Astrocyte (in vitro differentiated cells and primary cell): Measurements from ENCODE around the gene PRRX2.

ENCODE experiments used
- EZH2 ChIP-seq: IDR thresholded peaks from 2 replicates; pipeline ENCODE4 v1.6.1; 2012; ENCODE audit warnings: mild to moderate bottlenecking, low read length, inconsistent platforms; ENCODE audit not compliant: insufficient read depth
- TF ChIP-seq, protein P1 (sequence below): IDR thresholded peaks from 2 replicates; pipeline ENCODE4 v1.5.1; 2011; ENCODE audit warnings: low read depth, mild to moderate bottlenecking, inconsistent platforms, low read length, moderate library complexity; ENCODE audit not compliant: insufficient read depth

DNA sequence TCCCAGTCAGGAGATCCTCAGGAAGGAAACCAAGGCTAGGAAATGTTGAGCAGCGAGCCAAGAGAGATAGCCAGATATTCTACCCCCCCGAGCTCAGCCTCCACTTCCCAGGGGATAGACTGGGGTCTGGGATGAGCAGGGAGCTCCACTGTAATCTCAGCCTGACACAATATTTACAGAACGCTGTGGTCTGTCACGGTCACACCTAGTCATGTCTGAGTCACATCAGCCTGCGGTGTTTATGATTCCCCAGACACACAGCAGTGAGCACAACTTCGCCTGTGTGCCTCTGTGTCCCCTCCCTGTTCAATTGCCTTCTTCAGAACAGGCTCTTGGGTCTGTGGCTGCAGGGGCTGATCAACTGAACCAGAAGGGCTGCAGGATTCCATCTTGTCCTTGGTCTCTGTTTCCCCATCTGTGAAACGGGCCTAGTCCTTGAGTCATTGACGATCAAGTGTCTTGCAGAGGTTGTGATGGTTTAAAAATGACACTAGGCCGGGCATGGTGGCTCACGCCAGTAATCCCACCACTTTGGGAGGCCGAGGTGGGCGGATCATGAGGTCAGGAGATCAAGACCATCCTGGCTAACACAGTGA lies 8.6 kb upstream of the PRRX2 start:
- TF ChIP-seq, protein P1, sequence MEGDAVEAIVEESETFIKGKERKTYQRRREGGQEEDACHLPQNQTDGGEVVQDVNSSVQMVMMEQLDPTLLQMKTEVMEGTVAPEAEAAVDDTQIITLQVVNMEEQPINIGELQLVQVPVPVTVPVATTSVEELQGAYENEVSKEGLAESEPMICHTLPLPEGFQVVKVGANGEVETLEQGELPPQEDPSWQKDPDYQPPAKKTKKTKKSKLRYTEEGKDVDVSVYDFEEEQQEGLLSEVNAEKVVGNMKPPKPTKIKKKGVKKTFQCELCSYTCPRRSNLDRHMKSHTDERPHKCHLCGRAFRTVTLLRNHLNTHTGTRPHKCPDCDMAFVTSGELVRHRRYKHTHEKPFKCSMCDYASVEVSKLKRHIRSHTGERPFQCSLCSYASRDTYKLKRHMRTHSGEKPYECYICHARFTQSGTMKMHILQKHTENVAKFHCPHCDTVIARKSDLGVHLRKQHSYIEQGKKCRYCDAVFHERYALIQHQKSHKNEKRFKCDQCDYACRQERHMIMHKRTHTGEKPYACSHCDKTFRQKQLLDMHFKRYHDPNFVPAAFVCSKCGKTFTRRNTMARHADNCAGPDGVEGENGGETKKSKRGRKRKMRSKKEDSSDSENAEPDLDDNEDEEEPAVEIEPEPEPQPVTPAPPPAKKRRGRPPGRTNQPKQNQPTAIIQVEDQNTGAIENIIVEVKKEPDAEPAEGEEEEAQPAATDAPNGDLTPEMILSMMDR: no peak
- no peak for TF ChIP-seq EZH2
